MCF 10A (cell line): ENCODE measurements around the gene DRG2. TPM values are rescaled to one million over a fixed set of nuclear protein-coding genes. Genes with fewer than 3 reads are reported as not detected.
A peak's percentile ranks its signal among the peaks of the same experiment; 100 is the strongest.

Experiments used
- BruUV-seq: library from RNA; stranded (reverse); fragments of 400-500 nt; replicated peaks from 2 replicates; lab custom pipeline; 2021; lab: Mats Ljungman, UMichigan
- CTCF ChIA-PET: fragments of 300-600 bp; sonication (Branson Sonifier 250); formaldehyde crosslinking; extraction: SDS; loops from one replicate; lab custom pipeline; 2021; ENCODE audit warnings: antibody characterized with exemption, inconsistent platforms; lab: Yijun Ruan, JAX
- POLR2A ChIA-PET: fragments of 300-600, 350-650 bp; sonication (Branson Sonifier 250); formaldehyde crosslinking; extraction: SDS; loops from one replicate; lab custom pipeline; 2020; ENCODE audit warnings: antibody characterized with exemption, inconsistent platforms; lab: Yijun Ruan, JAX
- DNase-seq: peaks from one replicate; pipeline ENCODE4 v3.0.0-alpha.2; 2018; ENCODE audit not compliant: unreplicated experiment
- H3K27ac Mint-ChIP-seq: one replicate; pipeline ENCODE4 v1.8.0; 2022; ENCODE audit warnings: mild to moderate bottlenecking, low read depth, mixed read lengths; ENCODE audit not compliant: unreplicated experiment
- H3K27me3 Mint-ChIP-seq: one replicate; pipeline ENCODE4 v1.8.0; 2022; ENCODE audit warnings: mixed read lengths; ENCODE audit not compliant: insufficient read depth, unreplicated experiment
- H3K36me3 Mint-ChIP-seq: one replicate; pipeline ENCODE4 v1.8.0; 2022; ENCODE audit warnings: mild to moderate bottlenecking, moderate library complexity, mixed read lengths; ENCODE audit not compliant: insufficient read depth, unreplicated experiment
- H3K4me1 Mint-ChIP-seq: one replicate; pipeline ENCODE4 v1.8.0; 2022; ENCODE audit warnings: mixed read lengths; ENCODE audit not compliant: insufficient read depth, unreplicated experiment
- H3K4me3 Mint-ChIP-seq: one replicate; pipeline ENCODE4 v1.8.0; 2022; ENCODE audit warnings: mild to moderate bottlenecking, moderate library complexity, mixed read lengths; ENCODE audit not compliant: unreplicated experiment
- H3K9me3 Mint-ChIP-seq: one replicate; pipeline ENCODE4 v1.8.0; 2022; ENCODE audit warnings: mixed read lengths; ENCODE audit not compliant: unreplicated experiment
- intact Hi-C: fragments of 100-400 bp; cut with micrococcal nuclease; formaldehyde crosslinking; loops from 2 replicates; pipeline ENCODE4 v1.14.1; 2022
- total RNA-seq: library from RNA; stranded (reverse); gene quantifications from 2 replicates; pipeline ENCODE4 v1.2.3, GENCODE V29; 2022
- TF ChIP-seq, protein P1 (sequence below): fragments of 200-600 bp; IDR thresholded peaks from one replicate; pipeline ENCODE4 v1.8.0; 2022; ENCODE audit warnings: antibody characterized with exemption, mild to moderate bottlenecking; ENCODE audit not compliant: unreplicated experiment

Gene DRG2
- total RNA-seq, 1 experiment from 2014 or later = 39.5 TPM

DNA sequence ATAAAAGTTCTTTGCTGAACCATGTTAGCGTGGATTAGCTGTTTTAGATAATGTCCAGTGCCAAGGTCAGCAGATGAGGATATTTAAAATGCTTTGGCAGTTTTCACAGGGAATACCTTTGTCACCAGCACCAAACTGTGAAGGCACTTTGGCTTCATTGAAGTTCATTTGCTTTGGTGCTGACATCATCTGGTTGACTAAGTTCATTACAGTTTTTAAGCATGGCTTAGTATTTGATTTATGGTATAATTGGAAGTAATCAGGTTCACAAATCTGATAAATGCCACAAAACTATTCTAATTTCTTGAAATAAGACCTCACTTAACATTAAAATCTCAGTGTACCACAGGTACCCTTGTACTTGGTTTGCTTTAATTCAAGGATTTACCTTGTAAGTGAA, 44.3 kb upstream of the DRG2 start:
- Mint-ChIP-seq H3K27ac (no peak overlapping the region), H3K36me3 (peaks cover 23% of the 10 kb centered on the region), H3K4me3 (no peak overlapping the region), H3K4me1 (peaks cover 26% of the 10 kb centered on the region), H3K27me3 (no peaks in the 10 kb centered on the region), H3K9me3 (no peaks in the 10 kb centered on the region)
- intact Hi-C loops = no loop called here
- TF ChIP-seq, protein P1, sequence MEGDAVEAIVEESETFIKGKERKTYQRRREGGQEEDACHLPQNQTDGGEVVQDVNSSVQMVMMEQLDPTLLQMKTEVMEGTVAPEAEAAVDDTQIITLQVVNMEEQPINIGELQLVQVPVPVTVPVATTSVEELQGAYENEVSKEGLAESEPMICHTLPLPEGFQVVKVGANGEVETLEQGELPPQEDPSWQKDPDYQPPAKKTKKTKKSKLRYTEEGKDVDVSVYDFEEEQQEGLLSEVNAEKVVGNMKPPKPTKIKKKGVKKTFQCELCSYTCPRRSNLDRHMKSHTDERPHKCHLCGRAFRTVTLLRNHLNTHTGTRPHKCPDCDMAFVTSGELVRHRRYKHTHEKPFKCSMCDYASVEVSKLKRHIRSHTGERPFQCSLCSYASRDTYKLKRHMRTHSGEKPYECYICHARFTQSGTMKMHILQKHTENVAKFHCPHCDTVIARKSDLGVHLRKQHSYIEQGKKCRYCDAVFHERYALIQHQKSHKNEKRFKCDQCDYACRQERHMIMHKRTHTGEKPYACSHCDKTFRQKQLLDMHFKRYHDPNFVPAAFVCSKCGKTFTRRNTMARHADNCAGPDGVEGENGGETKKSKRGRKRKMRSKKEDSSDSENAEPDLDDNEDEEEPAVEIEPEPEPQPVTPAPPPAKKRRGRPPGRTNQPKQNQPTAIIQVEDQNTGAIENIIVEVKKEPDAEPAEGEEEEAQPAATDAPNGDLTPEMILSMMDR = peak; percentile 36
- CTCF ChIA-PET = interaction anchor here (0.8 to 1.6 kb wide), 3 partner anchors 116 to 153 kb away, joined by 3 to 4 read pairs (median 3); no protein-coding TSS in a partner anchor
- no TSS peak for BruUV-seq
- POLR2A ChIA-PET = interaction anchor here (0.7 kb wide), 1 partner anchor 135 kb away, joined by 3 read pairs; no protein-coding TSS in a partner anchor
- DNase-seq = peak; percentile 13

DNA sequence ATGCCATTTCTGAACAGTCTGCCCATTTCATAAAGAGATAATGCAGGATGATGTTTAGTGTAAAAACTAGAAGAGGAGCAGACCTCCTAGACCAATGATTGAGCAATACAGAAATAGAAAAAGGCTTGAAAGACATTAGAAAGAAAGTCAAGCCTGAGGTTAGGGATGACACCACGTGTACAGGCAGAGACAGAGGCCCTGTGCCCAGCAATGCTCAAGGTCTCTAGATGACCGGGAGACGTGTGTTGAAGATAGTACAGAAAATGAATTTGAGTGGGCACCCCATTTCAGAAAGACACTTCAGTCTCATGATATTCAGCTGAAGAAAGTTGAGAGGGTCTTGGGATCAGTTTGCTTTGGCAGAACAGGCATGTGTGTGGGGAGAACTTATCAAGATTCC, 43.1 kb upstream of the DRG2 start:
- Mint-ChIP-seq H3K9me3 (no peaks in the 10 kb centered on the region), H3K4me3 (no peak overlapping the region), H3K27me3 (no peaks in the 10 kb centered on the region), H3K27ac (no peak overlapping the region), H3K4me1 (peaks cover 26% of the 10 kb centered on the region), H3K36me3 (peaks cover 29% of the 10 kb centered on the region)
- ChIA-PET CTCF (no interaction called here), POLR2A (no interaction called here)
- DNase-seq = no peak
- BruUV-seq = no TSS peak
- intact Hi-C loops = no loop called here
- TF ChIP-seq, protein P1 = no peak

DNA sequence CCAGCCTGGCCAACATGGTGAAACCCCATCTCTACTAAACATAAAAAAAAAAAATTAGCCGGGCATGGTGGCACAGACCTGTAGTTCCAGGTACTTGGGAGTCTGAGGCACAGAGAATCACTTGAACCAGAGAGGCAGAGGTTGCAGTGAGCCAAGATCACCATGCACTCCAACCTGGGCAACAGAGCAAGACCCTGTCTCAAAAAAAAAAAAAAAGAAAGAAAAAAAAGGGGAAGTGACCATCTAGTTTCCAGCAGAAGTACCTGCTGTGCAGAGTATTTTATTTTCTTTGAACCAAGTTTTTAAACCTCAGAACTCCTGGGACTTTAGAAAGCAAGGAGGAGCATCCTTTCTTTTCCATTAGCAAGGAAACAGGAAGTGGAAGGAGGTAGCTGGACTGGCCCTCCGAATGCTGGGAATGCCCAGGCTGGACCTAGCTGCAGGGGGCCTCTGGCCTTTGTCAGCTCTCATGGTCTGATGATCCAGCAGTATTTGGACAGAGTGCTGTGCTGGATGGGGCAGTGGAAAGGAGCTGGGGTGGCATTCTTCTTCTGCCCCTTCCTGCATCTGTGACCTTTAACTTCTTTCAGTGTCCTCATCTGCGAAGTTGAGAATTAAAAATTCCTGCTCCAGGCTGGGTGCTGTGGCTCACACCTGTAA, 41.9 kb upstream of the DRG2 start:
- H3K4me3 Mint-ChIP-seq = no peak overlapping the region
- BruUV-seq = no TSS peak
- no peak for DNase-seq
- H3K4me1 Mint-ChIP-seq = peaks cover 20% of the 10 kb centered on the region
- H3K9me3 Mint-ChIP-seq = no peaks in the 10 kb centered on the region
- H3K36me3 Mint-ChIP-seq = peaks cover 31% of the 10 kb centered on the region
- TF ChIP-seq, protein P1 = no peak
- POLR2A ChIA-PET = no interaction called here
- H3K27me3 Mint-ChIP-seq = no peaks in the 10 kb centered on the region
- no peak overlapping the region for H3K27ac Mint-ChIP-seq
- intact Hi-C loops = no loop called here
- CTCF ChIA-PET = interaction anchor here (0.5 kb wide), 1 partner anchor 269 kb away, joined by 5 read pairs; no protein-coding TSS in a partner anchor

DNA sequence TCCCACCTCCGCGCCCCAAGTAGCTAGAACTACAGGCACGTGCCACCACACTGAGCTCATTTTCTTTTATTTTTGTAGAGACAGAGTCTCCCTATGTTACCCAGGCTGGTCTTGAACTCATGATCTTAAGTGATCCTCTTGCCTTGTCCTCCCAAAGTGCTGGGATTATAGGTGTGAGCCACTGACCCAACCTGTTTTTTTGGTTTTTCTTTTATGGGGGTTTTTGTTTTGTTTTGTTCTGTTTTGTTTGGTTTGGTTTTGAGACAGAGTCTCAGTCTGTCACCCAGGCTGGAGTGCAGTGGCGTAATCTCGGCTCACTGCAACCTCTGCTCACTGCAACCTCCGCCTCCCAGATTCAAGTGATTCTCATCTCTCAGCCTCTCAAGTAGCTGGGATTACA, 32.2 kb upstream of the DRG2 start:
- H3K4me3 Mint-ChIP-seq = no peak overlapping the region
- ChIA-PET CTCF (no interaction called here), POLR2A (no interaction called here)
- no peaks in the 10 kb centered on the region for H3K27me3 Mint-ChIP-seq
- DNase-seq = no peak
- peaks cover 55% of the 10 kb centered on the region for H3K36me3 Mint-ChIP-seq
- TF ChIP-seq, protein P1 = no peak
- no TSS peak for BruUV-seq
- intact Hi-C loops = no loop called here
- H3K27ac Mint-ChIP-seq = no peak overlapping the region
- H3K4me1 Mint-ChIP-seq = no peaks in the 10 kb centered on the region
- H3K9me3 Mint-ChIP-seq = no peaks in the 10 kb centered on the region
